Right forelimb (tissue), 1 donor: ENCODE results near the gene VPS13C.
"Not testable (repeated sequence)": the region's sequence is repeated elsewhere in the genome, so short reads cannot be mapped to it uniquely, and the experiment has no call there.

Source experiments
- DNase-seq: peaks from one replicate; pipeline ENCODE4 v3.0.0-alpha.2; 2018

The VPS13C gene

GRCh38 chr15:62047282-62047827 is 12.9 kb downstream of the VPS13C start:
- no peak for DNase-seq

DNA sequence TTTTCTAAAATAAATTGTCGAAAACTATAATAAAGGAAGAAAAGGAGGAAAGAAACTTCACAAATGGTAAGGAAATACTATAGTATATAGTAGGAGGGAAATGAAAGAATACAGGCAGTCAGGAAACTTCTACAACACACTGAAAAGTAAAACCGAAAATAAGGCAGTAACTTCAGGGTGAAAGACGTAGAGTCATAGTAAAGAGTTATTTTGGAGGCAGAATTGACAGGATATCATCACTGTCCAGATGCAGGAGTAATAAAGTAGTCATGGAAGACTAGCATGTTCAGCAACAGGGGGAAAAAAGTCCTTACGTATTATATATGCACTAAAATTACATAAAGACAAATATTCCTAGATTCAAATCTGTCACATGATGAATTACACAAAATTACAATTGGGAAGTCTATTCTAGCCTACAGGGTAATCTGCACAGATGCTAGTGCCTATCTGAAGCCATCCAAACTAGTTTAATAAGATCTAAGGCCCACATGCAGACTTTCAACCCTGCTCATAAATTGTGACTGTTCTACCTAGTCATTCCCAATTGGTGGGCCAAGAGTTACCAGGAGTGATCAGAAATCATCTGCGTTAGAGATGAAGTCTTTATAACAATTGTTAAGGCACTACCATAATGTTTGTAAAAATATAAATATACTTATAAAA is 14.0 kb downstream of the VPS13C start:
- no peak for DNase-seq

DNA sequence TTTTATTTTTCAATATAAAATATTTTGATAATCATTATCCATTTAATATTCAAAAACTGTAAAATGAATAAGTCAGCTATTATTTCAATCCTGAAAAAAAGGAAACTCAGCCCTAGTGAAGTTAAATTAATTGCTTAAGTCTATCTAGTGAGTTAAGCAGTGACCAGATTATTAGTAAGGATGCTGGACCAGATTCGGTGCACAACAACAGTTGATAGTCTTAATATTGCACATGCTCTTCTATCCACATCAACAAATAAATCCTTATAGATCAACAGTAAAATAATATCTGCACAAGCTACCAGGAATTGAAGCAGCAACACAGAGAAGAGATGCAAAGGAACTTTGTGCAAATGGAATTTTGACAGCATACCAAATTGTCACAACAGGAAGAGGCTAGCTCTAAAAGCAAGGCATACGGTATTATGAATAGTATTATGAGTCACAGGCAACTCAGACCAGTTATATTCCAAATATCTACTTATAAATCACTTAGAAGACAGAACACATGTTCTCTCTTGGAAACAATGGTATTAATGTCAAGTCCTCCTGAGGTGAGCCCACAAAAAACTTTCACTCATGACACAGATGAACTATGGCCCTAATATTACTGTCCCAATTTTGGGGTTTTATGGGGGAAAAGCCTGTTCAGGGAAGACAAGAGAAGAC is 24.9 kb downstream of the VPS13C start:
- no peak for DNase-seq

GRCh38 chr15:62027916-62028315 is 32.3 kb downstream of the VPS13C start:
- DNase-seq: no peak

DNA sequence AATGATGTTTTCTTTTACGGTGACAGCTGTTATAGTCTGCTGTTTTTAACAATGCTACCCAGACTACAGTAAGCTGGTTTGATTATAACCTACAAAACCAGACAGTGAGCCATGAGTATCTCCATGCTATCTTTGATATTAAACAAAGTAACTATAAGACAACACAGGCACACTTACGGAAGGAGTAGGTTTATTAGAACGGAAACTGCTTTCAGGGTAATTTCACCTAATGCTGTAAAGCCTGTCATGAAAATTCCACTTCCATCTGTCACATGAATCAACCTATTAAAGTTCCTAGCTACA is 33.0 kb downstream of the VPS13C start:
- DNase-seq: no peak

GRCh38 chr15:62026487-62027262 is 33.6 kb downstream of the VPS13C start:
- DNase-seq: no peak

DNA sequence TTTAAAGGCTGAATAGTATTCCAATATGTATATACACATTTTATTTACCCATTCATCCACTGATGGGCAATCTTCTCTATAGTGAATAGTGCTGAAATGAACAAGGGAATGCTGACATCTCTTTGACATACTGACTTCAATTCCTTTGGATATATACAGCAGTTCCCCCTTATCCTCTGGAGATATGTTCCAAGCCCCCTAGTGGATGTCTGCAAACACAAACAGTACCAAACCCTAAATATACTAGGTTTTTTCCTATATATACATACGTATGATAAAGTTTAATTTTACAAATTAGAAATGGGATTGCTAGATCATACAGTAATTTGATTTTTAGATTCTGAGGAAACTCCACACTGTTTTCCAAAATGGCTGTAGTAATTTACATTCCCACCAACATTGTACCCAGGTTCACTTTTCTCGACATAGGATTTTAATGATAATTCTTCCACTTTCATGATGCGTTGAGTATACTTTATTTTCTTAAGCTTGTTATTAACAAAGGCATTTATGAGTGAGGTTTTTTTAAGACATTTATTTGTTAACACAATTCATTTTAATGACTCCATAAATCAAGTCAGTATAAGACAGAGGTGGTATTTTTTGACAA is 38.2 kb downstream of the VPS13C start:
- no peak for DNase-seq

DNA sequence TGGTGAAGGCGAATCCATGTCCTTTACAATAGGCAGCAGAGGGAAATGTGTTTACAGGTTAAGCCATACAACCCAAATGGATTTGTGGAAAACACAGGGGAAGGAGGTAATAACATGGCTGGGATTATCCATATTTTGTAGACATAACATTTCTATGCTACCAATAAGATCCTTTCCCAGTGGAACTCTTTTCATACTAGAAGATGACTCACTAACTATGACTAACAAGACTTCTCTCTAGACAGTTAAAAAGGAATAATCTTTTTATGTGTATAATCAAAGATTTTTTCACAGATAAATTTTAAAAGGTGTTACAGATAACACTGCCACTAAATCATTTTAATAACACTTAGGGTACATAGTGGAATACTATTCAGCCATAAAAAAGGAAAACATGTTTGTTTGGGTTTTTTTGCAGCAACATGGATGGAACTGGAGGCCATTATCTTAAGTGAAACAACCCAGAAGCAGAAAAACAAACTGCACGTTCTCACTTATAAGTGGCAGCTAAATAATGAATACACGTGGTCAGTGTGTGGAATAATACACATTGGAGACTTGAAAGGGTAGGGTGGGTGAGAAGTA is 39.6 kb downstream of the VPS13C start:
- no peak for DNase-seq

GRCh38 chr15:62005354-62005753 is 54.9 kb downstream of the VPS13C start:
- DNase-seq: not testable (repeated sequence)

GRCh38 chr15:61997786-61998185 is 62.5 kb downstream of the VPS13C start:
- no peak for DNase-seq

GRCh38 chr15:61996056-61996635 is 64.1 kb downstream of the VPS13C start:
- DNase-seq: no peak

DNA sequence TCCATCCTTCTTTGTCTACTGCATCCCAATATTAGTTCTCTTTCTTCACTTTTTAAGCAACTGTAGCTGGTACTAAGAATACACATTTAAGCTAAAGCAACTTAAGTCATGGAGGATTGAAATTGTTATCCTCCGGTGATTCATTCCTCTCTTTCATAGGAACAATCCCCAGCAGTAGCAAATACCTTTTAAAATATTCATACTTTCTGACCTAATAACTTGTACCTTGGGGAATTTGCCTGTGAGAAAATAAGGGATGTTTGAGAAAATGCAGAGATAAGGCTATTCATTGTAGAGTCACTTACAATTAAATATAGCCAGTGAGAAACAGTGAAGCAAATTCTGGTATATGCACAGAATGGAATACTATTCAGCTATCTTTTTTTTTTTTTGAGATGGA is 66.0 kb downstream of the VPS13C start:
- DNase-seq: no peak

- DNase-seq: no peak
Observed at GRCh38 chr15:61992518-61992917, 67.7 kb downstream of the VPS13C start.

GRCh38 chr15:61989667-61990066 is 70.6 kb downstream of the VPS13C start:
- DNase-seq: no peak

- no peak for DNase-seq
Observed at GRCh38 chr15:61987824-61988223, 72.4 kb downstream of the VPS13C start.

GRCh38 chr15:61983081-61983480 is 77.2 kb downstream of the VPS13C start:
- DNase-seq: no peak

GRCh38 chr15:61978225-61978624 is 82.0 kb downstream of the VPS13C start:
- DNase-seq: no peak

GRCh38 chr15:61974759-61975158 is 85.5 kb downstream of the VPS13C start:
- DNase-seq: no peak

DNA sequence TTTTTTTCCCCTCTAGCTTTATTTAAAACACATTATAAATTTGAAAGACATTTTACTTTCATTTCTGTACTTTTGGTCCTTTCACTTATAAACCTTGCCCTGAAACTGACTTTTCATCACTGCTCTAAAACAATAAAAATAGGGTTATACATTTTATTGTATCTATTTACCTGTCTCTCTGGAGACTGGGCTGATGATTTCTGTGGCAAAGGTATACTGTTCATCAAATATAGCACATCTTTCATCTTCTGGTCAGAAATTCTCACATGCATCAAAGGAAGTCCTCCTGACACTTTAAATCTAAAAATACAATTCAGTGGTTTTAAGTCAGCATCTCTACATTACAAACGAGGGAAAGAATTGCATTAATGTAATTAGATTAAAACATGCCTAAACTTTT is 86.1 kb downstream of the VPS13C start:
- no peak for DNase-seq

- DNase-seq: no peak
Observed at GRCh38 chr15:61951949-61952348, 108.3 kb downstream of the VPS13C start.

DNA sequence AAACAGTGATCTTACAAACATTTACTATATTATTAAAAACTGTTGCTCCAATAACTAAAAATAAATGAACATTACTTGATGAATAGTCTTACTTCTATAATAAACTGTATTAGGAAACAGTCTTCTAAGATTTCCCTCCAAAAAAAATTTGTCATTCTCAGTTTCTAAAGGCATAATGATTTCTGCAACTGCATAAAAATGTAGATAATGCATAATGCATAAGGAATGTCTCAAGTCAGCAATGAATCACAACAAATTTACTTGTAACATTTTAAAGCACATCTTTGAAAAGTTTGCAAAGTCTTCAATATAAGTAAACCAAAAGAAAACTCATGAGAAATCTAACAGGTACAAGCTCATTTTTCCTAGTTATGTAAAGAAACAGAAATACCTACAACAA is 113.5 kb downstream of the VPS13C start:
- no peak for DNase-seq

GRCh38 chr15:61943992-61944391 is 116.3 kb downstream of the VPS13C start:
- no peak for DNase-seq

DNA sequence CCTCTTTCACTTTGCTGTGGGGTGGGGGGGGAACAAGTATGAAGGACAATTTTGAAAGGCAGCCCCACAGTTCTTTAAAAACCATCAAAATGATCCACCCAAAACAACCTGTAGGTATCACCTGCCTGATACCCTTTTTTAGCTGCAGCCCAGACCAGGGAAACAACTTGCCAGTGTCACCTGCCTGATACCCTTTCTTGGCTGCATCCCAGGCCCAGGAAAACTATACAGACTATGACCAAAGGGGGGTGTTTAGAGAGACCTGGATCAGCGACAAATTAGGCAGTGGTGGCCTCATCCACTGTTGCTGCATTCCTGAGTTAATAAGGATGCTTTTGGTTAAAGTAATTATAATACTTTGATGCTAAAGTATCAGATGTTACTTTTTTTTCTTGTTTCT is 122.0 kb downstream of the VPS13C start:
- DNase-seq: no peak
